IPS-18c (cell line): ENCODE results near the gene ECSIT.
A peak's percentile ranks its signal among the peaks of the same experiment; 100 is the strongest.
"Not testable (repeated sequence)": the region's sequence is repeated elsewhere in the genome, so short reads cannot be mapped to it uniquely, and the experiment has no call there.

Experiments
- H3K4me3 ChIP-seq: 2 replicates; pipeline ENCODE4 v1.7.0; 2013; ENCODE audit warnings: low read depth, mild to moderate bottlenecking, low read length, moderate library complexity; ENCODE audit not compliant: insufficient read depth
- H3K9me3 ChIP-seq: one replicate; pipeline ENCODE4 v1.6.1; 2013; ENCODE audit warnings: mild to moderate bottlenecking, low read length, moderate library complexity; ENCODE audit not compliant: control insufficient read depth, insufficient read depth

ECSIT gene

GRCh38 chr19:11485245-11485837 lies 43.6 kb downstream of the ECSIT start:
- no peak overlapping the region for H3K4me3 ChIP-seq
- H3K9me3 ChIP-seq: peaks cover 5% of the 10 kb centered on the region

GRCh38 chr19:11483366-11484111 lies 45.4 kb downstream of the ECSIT start:
- Histone ChIP-seq H3K9me3 (peaks cover 9% of the 10 kb centered on the region), H3K4me3 (no peak overlapping the region)

GRCh38 chr19:11482384-11483050 lies 46.4 kb downstream of the ECSIT start:
- Histone ChIP-seq H3K9me3 (peaks cover 9% of the 10 kb centered on the region), H3K4me3 (peak overlapping the region; percentile 40)

GRCh38 chr19:11481534-11482383 lies 47.2 kb downstream of the ECSIT start:
- Histone ChIP-seq H3K9me3 (peaks cover 9% of the 10 kb centered on the region), H3K4me3 (peak overlapping the region; percentile 40)

GRCh38 chr19:11480715-11481533 lies 48.0 kb downstream of the ECSIT start, which contains the start of gene ELAVL3:
ELAVL3 (minus strand) TSS chr19:11481046; CDS start chr19:11480608, 438 bp downstream.
- peaks cover 9% of the 10 kb centered on the region for H3K9me3 ChIP-seq
- peak within 1 kb of the TSS; percentile 28 for H3K4me3 ChIP-seq

- H3K4me3 ChIP-seq: peak overlapping the region; percentile 28
- H3K9me3 ChIP-seq: peaks cover 9% of the 10 kb centered on the region
These were observed 48.8 kb downstream of the ECSIT start for GRCh38 chr19:11479898-11480714.

- Histone ChIP-seq H3K9me3 (peaks cover 9% of the 10 kb centered on the region), H3K4me3 (peak overlapping the region; percentile 28; the same call in 1 of the 2 replicates)
These were observed 49.6 kb downstream of the ECSIT start for GRCh38 chr19:11479090-11479897.

- no peak overlapping the region for H3K4me3 ChIP-seq
These were observed 50.5 kb downstream of the ECSIT start for GRCh38 chr19:11478167-11479089.

GRCh38 chr19:11475861-11476260 lies 53.1 kb downstream of the ECSIT start:
- H3K4me3 ChIP-seq: no peak overlapping the region
- peaks cover 6% of the 10 kb centered on the region for H3K9me3 ChIP-seq

More at GRCh38 chr19:11478167-11479089, 50.5 kb downstream of the ECSIT start:
- H3K9me3 ChIP-seq: peaks cover 11% of the 10 kb centered on the region

- H3K9me3 ChIP-seq, H3K4me3 ChIP-seq: not testable (repeated sequence)
These were observed 53.6 kb downstream of the ECSIT start for GRCh38 chr19:11475343-11475742.

GRCh38 chr19:11473725-11474124 lies 55.2 kb downstream of the ECSIT start:
- Histone ChIP-seq H3K4me3 (no peak overlapping the region), H3K9me3 (peaks cover 2% of the 10 kb centered on the region)

GRCh38 chr19:11468266-11468845 lies 60.6 kb downstream of the ECSIT start:
- H3K9me3 ChIP-seq, H3K4me3 ChIP-seq: not testable (repeated sequence)

GRCh38 chr19:11465600-11465999 lies 63.3 kb downstream of the ECSIT start:
- no peak overlapping the region for H3K4me3 ChIP-seq
- no peaks in the 10 kb centered on the region for H3K9me3 ChIP-seq
